Eye (tissue), 1 donor: ENCODE data around the gene MACF1.

Experiments used
- DNase-seq: peaks from one replicate; pipeline ENCODE4 v3.0.0-alpha.2; 2015

The MACF1 gene

DNA sequence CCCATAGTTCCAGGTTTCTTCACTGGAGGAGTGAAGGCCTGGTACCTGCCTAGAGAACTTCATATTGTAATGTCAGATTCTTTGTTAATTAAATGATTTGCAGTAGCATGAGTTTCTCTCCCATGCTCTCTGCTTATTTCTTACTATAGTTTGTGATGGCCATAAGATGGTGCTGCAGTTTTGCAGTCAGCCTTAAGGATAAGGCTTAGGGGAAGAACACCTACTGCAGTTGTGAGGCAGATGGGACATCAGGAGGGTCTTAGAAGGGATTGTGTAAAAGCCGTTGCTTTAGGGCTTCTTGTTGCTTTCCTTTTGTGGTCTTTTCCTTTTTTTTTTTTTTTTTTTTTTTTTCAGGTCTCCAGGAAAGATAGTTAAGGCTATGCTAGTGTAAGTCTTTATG is 61.8 kb downstream of the MACF1 start:
- peak; percentile 43 for DNase-seq

DNA sequence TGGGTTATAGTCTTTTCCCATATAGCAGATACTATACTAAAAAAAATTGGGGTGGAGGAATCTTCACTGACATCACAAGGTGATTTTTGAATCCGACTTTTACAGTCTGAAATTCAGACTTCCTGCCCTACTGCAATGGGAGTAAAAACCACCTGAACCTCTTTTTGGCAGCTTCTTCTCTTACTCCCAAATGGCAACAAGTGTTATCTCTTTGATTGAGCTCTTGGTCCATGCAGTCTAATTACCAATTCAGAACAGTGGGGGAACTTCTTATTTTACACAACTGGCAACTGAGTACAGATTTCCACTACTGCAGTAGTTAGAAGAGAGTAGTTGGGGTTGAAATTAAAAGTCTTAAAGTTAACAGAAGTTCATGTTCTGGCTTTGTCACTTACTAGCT is 62.3 kb downstream of the MACF1 start:
- no peak for DNase-seq

DNA sequence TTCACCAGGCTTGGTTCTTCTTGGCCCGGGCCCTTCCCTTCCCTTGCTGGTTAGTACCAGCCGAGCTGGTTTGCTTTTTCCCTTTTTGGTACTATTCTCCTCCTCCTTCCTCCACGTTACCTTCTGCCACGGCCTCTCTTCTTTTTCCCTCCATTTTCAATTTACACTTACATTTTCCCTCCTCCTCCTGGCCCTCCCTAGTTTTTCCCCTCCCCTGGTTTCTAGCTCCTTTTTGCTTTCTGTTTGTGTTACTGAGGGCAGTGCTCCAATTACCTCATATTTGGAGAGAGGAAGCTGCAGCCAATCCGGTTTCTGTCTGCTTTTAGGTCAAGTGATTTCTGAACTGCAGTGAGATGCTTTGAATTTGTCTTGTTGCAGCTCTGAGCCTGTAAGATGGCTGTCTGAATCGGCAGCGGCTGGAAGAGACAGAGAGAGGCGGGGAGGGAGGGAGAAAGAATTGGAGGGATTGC is 63.7 kb downstream of the MACF1 start:
- DNase-seq = peak; percentile 86

DNA sequence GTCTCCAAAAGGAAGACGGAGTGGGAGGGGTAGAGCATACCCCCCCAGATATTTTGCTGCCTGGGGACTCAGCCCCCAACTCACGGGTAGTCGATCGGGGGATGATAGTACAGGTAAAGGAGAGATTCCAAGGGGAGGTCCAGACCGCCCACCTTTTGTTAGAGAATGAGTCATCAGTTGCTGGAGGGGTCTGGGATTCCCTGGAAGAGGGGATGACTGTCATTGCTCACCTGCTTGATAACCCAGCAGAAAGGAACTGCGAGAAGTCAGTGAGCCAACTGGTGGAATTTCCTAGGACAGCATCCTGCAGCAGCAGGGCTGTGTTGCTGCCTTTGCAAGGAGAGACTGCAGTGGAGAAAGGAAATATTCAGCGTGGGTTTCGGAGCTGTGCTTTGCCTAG is 64.4 kb downstream of the MACF1 start:
- peak; percentile 28 for DNase-seq

DNA sequence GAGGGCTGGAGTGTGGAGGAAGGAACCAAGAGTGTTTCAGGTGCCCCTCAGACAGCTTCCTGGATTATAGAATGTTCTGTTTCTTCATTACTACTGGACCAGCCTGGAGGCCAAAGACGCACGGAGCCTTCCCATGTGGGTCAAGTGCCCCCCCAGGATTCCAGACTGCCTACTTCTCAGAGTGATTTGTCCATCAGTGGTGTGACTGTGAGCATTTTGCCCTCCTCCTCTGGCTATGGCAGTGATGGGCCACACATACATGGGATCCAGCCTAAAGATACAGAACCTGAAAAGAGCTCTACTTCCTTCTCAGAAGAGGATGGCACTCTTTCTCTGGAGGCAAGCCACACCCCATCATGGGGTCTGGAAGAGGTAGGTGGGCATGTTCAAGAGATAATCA is 64.9 kb downstream of the MACF1 start:
- no peak for DNase-seq

DNA sequence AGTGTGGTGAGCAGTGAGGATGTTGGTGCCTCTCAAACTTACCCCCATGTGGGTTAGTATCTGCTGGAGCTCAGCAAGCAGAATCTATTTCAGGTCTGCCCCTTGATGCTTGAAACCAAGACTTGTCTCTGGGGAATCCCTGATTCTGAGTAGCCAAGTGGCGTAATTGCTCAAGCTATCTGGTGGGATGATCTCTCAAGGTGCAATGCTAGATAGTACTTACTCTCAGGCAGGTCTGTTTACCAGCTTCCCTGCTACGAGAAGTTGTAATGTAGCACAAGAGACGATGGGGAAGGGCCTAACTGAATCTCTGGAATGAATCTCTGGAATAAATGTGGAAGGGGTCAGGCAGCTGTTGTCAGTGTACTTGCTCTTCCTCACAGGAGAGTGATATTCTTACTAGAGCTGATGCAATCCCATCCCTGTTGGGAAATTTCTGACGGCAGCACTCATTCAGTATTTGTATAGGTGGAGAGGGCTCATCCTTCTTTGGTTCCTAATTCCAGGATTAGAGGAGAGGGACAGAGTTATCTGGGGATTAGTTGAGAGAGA is 65.4 kb downstream of the MACF1 start:
- DNase-seq = peak; percentile 38

DNA sequence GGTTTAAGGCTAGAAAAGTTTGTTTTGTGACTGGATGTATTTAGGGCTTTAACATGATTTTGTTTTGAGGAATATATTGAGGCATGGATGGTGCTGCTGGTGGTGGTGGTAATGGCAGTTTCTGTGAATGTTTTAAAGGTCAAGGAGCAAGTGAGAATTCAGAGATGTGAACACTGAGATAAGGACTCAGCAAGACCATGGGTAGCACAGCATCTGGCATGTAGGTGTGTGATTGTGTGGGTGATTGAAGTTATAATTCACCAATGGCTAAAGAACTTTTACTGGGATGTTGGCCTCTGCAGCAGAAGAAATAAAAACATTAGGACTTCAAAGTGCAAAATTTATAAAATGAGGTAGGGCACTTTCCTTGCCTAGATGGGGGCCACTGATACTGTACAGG is 65.9 kb downstream of the MACF1 start:
- DNase-seq = no peak

DNA sequence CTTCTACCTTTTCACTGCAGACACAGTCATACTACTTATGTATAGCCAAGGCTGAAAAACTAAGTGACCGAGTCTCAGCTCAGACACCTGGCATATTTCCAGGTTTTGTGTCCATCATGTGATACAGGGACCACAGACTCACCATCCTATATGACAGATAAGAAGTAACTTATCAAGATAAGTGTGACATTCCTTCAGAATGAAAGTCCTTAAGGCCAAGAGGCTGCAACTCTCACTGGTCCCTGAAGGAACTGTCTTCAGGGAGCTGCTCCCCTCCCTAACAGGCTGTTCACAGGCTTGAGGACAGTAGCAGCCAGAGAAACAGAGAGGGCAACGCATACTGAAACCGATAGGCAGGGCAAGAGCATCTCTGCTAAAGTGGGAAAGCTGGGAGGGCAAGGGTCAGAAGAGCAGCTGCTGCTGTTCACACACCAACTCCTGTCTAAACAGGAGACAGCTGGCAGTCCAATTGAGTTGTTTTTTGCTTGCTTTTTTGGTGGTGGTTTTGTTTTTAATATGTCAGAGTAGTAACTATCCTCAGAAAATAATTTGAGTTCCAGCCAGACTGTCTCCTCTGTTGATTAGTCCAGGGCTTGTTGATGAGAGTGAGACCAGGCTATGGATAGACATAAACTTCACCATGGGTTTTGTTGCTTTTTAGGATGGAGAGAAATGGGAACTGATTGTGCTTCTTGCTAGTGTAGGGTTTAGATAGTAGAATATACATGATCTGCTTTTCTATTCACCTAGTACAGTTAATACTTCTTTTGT is 67.7 kb downstream of the MACF1 start:
- DNase-seq = peak; percentile 78

DNA sequence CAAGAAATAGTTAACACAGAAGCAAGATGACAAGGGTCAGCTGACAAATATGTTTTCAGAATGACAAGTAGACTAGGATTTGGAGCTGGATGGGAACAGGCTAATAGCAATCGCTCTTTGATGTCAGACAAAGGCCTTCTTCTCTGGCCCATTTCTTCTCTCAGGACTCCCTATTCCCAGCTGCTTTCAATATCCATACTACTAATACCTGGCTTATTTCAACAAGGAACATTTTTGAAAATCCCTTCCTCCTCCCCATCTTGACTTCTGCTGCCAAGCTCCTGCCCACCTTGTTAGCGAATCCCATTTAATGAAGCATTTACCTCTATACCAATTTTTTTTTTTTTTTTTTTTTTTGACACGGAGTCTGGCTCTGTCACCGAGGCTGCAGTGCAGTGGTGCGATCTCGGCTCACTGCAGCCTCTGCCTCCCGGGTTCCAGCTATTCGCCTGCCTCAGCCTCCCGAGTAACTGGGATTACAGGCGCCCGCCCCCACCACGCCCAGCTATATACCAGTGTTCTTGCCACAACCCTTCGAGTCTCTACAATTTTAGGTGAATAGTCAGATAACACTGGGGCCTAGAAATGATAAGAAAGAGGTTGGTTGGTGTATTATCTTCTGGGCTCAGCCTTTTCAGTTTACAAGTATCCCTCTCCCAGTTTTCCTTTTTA is 68.4 kb downstream of the MACF1 start:
- no peak for DNase-seq

DNA sequence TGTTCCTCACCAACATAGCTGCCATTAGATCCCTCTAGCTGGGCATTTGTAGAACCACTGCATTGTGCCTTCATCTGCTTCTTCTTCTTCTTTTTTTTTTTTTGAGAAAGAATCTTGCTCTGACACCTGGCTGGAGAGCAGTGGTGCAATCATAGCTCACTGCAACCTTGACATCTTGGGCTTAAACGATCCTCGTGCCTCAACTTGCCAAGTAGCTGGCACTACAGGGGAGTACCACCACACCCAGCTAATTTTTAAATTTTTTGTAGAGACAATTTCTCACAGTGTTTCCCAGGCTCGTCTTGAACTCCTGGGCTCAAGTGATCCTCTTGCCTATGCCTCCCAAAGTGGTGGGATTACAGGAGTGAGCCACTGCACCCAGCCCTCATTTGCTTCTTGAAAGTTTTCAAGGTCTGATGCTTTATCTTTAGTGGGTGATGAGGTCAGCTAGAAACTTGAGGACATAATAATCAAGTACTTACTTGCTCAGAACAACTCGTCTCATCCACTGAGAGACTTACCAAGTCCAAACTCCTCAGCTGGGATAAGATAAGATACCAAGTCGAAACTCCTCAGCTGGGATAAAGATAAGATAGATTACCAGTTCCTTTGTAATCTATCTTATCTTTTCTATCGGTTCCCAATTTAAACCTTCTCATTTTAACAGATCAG is 71.5 kb downstream of the MACF1 start:
- no peak for DNase-seq

DNA sequence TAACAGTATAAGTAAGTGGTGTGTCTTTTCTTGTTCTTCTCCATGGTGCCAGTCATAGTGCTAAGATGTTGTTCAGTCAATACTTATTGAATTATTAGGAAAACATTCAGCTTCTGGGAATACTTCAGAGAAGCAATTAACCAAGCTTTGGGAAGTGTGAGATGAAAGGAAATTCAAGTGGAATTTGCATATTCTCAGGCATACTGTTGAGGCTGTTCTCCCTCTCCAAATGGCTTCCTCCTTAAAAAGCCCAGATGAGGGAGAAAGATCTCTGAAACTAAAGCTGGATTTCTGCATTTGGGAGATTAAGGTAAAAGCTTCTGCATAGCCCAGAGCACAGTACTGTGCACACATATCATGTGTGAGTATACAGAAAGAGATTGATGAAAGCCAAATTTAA is 73.4 kb downstream of the MACF1 start:
- no peak for DNase-seq

DNA sequence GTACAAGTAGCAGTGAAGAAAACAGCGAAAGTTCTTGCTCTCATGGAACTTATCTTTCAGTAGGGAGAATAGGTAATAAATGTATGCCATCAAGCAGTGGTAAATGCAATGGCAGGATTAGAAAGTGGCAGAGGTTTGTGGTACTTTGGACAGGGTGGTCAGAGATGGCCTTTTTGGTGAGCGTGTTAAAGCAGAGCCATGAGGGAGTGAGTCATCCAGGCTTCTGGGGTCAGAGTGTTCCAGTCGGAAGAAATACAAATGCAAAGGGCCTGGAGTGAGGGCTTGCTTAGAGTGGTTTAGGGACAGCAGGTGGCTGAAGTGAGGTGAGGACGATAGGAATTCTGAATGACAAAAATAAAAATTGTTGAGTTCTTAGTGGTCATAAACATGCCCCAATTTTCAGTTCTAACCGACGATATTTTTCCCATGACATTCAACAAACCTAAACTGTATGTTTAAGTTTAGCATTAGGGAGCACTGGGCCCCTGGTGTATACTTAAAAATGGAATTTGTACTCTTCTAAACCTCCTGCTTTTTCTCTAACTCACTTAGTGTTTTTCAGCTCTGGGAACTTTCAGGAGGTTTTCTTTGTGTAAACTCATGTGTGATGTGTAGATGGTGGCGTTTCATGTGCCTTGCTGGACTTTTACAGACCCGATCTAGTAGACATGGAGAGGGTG is 78.2 kb downstream of the MACF1 start:
- DNase-seq = no peak

DNA sequence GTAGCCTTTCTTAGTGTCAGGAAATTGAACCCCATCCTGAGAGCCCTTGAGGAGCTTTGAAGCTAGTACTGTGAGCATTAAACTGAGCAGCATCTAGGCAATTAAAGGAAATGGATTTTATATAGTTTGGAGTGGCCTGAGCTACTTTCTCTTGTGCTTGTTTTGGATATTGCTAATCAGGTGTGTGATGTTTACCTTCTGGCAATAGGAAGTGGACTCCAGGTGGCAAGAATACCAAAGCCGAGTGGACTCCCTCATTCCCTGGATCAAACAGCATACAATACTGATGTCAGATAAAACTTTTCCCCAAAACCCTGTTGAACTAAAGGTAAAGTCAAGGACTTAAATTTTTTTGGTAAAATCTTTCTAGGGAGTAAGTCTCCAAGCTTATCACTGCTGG is 79.4 kb downstream of the MACF1 start:
- no peak for DNase-seq

DNA sequence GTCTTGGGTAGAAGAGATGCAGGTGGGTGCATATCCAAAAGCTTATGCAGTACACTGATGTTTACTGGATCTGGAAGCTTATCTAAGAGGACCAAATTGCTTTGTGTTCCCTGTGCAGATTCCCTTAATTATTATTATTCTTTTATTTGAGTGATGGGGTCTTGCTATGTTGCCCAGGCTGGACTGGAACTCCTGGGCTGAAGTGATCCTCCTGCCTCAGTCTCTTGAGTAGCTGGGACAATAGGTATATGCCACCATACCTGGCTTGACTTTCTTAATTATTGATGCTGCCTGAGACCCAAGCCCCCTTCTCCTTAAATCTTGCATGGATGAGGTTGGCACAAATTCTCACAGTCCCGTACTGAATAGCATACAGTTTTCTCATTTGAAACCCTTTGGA is 83.0 kb downstream of the MACF1 start:
- DNase-seq = no peak

DNA sequence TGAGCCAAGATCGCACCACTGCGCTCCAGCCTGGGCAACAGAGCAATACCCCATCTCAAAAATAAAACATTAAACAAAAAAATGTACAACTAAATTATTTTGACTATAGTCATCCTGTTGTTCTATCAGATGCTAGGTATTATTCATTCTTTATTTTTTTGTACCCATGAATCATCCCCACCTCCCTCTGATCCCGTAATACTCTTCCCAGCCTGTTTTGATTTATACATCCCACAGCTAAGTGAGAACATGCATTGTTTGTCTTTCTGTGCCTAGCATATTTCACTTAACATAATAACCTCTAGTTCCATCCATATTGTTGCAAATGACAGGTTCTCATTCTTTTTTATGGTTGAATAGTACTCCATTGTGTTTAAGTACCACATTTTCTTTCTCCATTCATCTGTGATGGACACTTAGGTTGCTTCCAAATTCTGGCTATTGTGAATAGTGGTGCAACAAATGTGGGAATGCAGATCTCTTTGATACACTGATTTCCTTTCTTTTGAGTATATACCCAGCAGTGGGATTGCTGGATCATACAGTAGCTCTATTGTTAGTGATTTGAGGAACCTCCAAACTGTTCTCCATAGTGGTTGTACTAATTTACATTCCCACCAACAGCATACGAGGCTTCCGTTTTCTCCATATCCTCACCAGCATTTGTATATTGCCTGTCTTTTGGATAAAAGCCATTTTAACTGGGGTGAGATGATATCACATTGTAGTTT is 84.4 kb downstream of the MACF1 start:
- no peak for DNase-seq

DNA sequence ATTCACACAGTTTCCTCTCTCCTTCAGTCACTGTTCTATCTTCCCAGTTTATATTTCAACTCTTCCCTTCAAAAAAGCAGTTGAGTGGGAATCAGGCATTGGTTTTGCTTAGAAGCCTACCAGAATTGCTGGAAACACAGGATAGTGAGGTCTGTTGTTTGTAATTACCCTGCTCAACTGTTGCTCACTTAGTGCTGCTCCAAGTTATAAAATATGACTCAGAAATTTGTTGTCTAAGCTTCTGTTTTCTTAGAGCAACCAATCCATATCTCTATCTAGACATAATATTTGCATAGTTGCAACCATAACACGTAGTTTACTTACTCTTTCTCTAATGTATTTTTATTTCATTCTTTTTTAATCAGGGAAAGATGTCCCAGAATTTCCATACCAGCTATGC is 87.9 kb downstream of the MACF1 start:
- no peak for DNase-seq

DNA sequence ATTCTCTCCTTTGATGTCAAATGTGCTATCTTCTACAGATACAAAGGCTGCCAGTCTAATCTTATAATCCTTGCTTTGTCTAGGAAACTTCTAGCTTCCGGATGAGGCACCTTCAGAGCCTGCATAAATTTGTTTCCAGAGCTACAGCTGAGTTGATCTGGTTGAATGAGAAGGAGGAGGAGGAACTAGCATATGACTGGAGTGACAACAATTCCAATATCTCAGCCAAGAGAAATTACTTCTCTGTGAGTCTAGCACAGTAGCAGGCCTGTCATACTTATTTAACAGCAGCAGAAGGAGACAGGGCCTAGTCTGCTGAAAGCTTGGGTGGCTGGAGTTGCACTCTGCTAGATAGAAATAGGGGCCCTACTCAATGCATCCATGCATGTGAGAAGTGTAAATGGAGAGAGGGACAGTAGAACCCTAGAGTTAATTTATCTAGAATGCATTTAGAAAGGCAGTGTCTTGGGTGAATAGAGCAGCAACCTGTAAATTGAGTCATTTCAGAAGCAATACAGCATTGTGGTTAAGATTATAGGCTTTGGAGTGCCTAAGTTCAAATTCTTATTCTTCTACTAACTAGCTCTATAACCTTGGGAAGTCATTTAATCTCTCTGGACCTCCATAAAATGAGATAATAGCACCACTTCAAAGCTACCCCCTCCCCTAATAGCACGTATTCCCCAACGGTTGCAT is 89.0 kb downstream of the MACF1 start:
- DNase-seq = no peak

DNA sequence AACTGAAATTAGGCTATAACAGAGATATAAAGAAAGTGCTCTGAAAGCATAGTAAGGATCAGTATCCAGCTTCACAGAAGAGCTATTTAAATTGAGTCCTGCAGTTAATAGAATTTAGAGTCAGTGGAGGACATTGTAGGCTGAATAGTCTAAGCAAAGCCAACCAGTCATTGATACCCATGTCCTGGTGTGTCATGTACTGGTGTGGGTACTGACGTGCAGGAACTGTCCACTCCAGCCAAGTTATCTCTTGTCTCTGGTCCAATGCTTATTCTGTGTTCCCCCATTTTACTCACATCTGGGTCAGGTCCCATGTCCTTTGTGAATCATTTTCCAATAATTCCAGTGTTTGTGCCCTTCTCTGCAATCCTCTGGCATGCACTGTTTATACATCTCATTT is 90.0 kb downstream of the MACF1 start:
- no peak for DNase-seq

DNA sequence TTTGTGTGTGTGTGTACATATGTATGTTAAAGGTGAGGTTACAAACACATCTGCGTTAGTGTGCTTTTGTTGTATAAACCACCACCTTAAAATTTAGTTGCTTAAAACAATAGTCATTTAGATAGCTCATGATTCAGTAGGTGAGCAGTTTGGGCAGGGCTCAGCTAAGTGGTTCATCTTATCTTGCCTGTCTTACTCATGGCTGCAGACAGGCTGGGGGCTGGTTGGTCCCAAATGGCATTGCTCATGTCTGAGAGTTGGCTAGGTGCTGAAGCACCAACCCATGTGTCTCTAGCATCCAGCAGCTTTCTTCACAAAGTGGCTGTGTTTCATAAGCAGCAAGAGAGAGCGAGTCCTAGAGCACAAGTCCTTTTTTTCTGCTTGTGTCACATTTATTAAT is 91.4 kb downstream of the MACF1 start:
- no peak for DNase-seq

DNA sequence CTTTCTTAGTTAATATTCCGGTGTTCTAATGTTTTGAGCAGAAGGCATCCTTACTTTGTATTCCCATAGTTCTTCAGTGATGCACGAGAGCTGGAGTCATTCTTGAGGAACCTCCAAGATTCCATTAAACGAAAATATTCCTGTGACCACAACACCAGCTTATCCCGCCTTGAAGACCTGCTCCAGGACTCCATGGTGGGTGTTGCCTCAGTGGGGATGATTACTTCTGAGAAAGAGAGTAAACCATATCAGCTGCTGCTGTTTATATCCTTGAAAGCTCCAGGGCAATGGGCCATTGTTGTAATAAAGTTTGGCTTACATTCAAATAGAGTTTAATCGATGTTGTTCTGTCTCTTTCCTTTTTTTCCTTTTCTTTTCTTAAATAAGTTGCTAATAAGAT is 93.1 kb downstream of the MACF1 start:
- DNase-seq = no peak

DNA sequence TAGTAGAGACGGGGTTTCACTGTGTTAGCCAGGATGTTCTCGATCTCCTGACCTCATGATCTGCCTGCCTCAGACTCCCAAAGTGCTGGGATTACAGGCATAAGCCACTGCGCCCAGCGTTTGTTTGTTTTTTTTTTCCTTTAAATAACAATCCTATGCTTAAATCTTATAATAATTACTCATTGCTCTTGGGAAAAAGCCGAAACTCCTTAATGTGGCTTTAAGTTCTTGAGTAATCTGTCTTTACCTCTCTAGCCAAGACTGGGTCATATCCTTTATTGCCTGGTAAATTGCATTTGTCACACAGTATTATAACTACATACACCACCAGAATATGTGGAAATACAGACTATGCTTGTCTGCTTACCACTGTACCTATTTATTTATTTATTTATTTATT is 97.1 kb downstream of the MACF1 start:
- no peak for DNase-seq

DNA sequence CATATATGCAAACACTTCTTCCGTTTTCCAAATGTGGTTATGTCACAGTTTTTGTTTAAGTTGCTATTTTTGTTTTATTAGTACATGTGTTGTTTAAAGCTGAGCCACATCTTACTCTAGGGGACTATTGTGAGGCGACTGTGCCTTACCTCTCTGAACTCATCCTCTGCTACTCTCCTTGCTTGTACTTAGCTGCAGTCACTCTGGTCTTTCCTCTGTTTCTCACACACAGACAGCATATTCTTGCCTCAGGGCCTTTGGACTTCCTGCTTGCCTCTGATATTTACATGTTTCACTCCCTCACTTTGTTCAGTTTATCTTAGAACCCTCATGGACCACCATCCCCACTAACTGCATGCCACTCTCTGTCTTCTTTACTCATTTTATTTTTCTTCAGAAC is 101.1 kb downstream of the MACF1 start:
- no peak for DNase-seq
